Ammon's horn (tissue), 1 donor: ENCODE data around the gene JAM3.

Experiments used
- DNase-seq: peaks from one replicate; pipeline ENCODE4 v3.0.0-alpha.2; 2016; ENCODE audit warnings: low spot score

JAM3 gene

GRCh38 chr11:134145715-134146114 is 76.8 kb downstream of the JAM3 start:
- no peak for DNase-seq

GRCh38 chr11:134146598-134146997 is 77.7 kb downstream of the JAM3 start:
- no peak for DNase-seq

- peak; percentile 47 for DNase-seq
Measured at GRCh38 chr11:134149371-134149770, 80.5 kb downstream of the JAM3 start.

- peak; percentile 68 for DNase-seq
Measured at GRCh38 chr11:134150195-134150903, 81.5 kb downstream of the JAM3 start.

GRCh38 chr11:134151083-134151747 is 82.3 kb downstream of the JAM3 start:
- DNase-seq: no peak

- no peak for DNase-seq
Measured at GRCh38 chr11:134152696-134153095, 83.8 kb downstream of the JAM3 start.

- DNase-seq: no peak
Measured at GRCh38 chr11:134153147-134153905, 84.5 kb downstream of the JAM3 start.

- no peak for DNase-seq
Measured at GRCh38 chr11:134154441-134154840, 85.6 kb downstream of the JAM3 start.

GRCh38 chr11:134155456-134155855 is 86.6 kb downstream of the JAM3 start:
- DNase-seq: no peak

GRCh38 chr11:134155946-134156865 is 87.3 kb downstream of the JAM3 start:
- DNase-seq: no peak

- no peak for DNase-seq
Measured at GRCh38 chr11:134157451-134157850, 88.6 kb downstream of the JAM3 start.

GRCh38 chr11:134158023-134158422 is 89.2 kb downstream of the JAM3 start:
- no peak for DNase-seq

GRCh38 chr11:134159652-134160051 is 90.8 kb downstream of the JAM3 start:
- DNase-seq: no peak

- no peak for DNase-seq
Measured at GRCh38 chr11:134164490-134165370, 95.9 kb downstream of the JAM3 start.

GRCh38 chr11:134170177-134170918 is 101.5 kb downstream of the JAM3 start:
- no peak for DNase-seq

- DNase-seq: no peak
Measured at GRCh38 chr11:134170919-134171281, 102.0 kb downstream of the JAM3 start.

GRCh38 chr11:134171951-134172350 is 103.1 kb downstream of the JAM3 start:
- DNase-seq: no peak

- DNase-seq: no peak
Measured at GRCh38 chr11:134173296-134173695, 104.4 kb downstream of the JAM3 start.

- DNase-seq: peak; percentile 70
Measured at GRCh38 chr11:134176284-134176683, 107.4 kb downstream of the JAM3 start.

- DNase-seq: no peak
Measured at GRCh38 chr11:134178032-134178674, 109.3 kb downstream of the JAM3 start.
